ENCODE measurements around the gene ERAL1.
"Not testable (repeated sequence)": the region's sequence is repeated elsewhere in the genome, so short reads cannot be mapped to it uniquely, and the experiment has no call there.

ERAL1 gene

GRCh38 chr17:28855336-28855679 lies 492 bp downstream of the ERAL1 start:
- DNase-seq, result no peak

GRCh38 chr17:28856028-28856574 lies 1.3 kb downstream of the ERAL1 start:
- no peak for DNase-seq

GRCh38 chr17:28857905-28858800 lies 3.3 kb downstream of the ERAL1 start:
- no peak for DNase-seq

- no peak for DNase-seq
Observed at GRCh38 chr17:28858801-28859355, 4.1 kb downstream of the ERAL1 start.

GRCh38 chr17:28860363-28860808 lies 5.6 kb downstream of the ERAL1 start:
- DNase-seq, result no peak

- no peak for DNase-seq
Observed at GRCh38 chr17:28861393-28862203, 6.8 kb downstream of the ERAL1 start.

- no peak for DNase-seq
Observed at GRCh38 chr17:28862561-28862960, 7.7 kb downstream of the ERAL1 start.

- DNase-seq, result no peak
Observed at GRCh38 chr17:28863953-28864352, 9.1 kb downstream of the ERAL1 start.

- DNase-seq, result no peak
Observed at GRCh38 chr17:28864991-28865849, 10.4 kb downstream of the ERAL1 start.

GRCh38 chr17:28865946-28866752 lies 11.3 kb downstream of the ERAL1 start:
- DNase-seq, result no peak

- DNase-seq, result no peak
Observed at GRCh38 chr17:28867276-28867675, 12.5 kb downstream of the ERAL1 start.

- peak; percentile 38 to 54 for DNase-seq
Observed at GRCh38 chr17:28871056-28871579, 16.3 kb downstream of the ERAL1 start.

GRCh38 chr17:28873839-28874238 lies 19.0 kb downstream of the ERAL1 start:
- DNase-seq, result no peak

GRCh38 chr17:28874750-28875149 lies 19.9 kb downstream of the ERAL1 start:
- DNase-seq, result no peak

GRCh38 chr17:28875848-28876550 lies 21.2 kb downstream of the ERAL1 start:
- DNase-seq, result peak in 1 of 2 experiments; percentile 37

- not testable (repeated sequence) for DNase-seq
Observed at GRCh38 chr17:28877150-28877711, 22.4 kb downstream of the ERAL1 start.

- DNase-seq, result no peak
Observed at GRCh38 chr17:28878158-28878910, 23.5 kb downstream of the ERAL1 start.

GRCh38 chr17:28878981-28879380 lies 24.2 kb downstream of the ERAL1 start:
- DNase-seq, result peak in 1 of 2 experiments; percentile 19

- DNase-seq, result no peak
Observed at GRCh38 chr17:28879886-28880571, 25.2 kb downstream of the ERAL1 start.

Measured in activated CD4-positive, alpha-beta T cell treated with anti-CD3 and anti-CD28 coated beads, Interleukin-2, amount 50 U/mL, for 48 hours (primary cell).